GM18520 (cell line): Measurements from ENCODE around the gene CCDC38.

Experiments
- ATAC-seq: cut with Tn5 transposase; IDR thresholded peaks from one replicate; pipeline ENCODE4 v1.9.1; 2021; ENCODE audit not compliant: unreplicated experiment

CCDC38 gene

GRCh38 chr12:95963096-95963495 lies 20.7 kb upstream of the CCDC38 start:
- no peak for ATAC-seq

GRCh38 chr12:95962222-95962621 lies 19.8 kb upstream of the CCDC38 start:
- no peak for ATAC-seq

- no peak for ATAC-seq
Observed at GRCh38 chr12:95960241-95960640, 17.8 kb upstream of the CCDC38 start.

GRCh38 chr12:95959107-95959506 lies 16.7 kb upstream of the CCDC38 start:
- ATAC-seq: no peak

- ATAC-seq: no peak
Observed at GRCh38 chr12:95956557-95957145, 14.2 kb upstream of the CCDC38 start.

GRCh38 chr12:95955549-95956159 lies 13.2 kb upstream of the CCDC38 start:
- ATAC-seq: no peak

- ATAC-seq: no peak
Observed at GRCh38 chr12:95953000-95953399, 10.6 kb upstream of the CCDC38 start.

- no peak for ATAC-seq
Observed at GRCh38 chr12:95951515-95951914, 9.1 kb upstream of the CCDC38 start.

- ATAC-seq: no peak
Observed at GRCh38 chr12:95949477-95950206, 7.2 kb upstream of the CCDC38 start.

- ATAC-seq: no peak
Observed at GRCh38 chr12:95944108-95944704, 1.8 kb upstream of the CCDC38 start.

GRCh38 chr12:95943330-95943842 lies 972 bp upstream of the CCDC38 start, which contains the start of gene AMDHD1:
Gene AMDHD1, plus strand, starts transcription at chr12:95943331. Its CDS starts 68 bp downstream, at chr12:95943399.
- peak; percentile 31 for ATAC-seq

- no peak for ATAC-seq
Observed at GRCh38 chr12:95942101-95942523, 302 bp downstream of the CCDC38 start.

- ATAC-seq: no peak
Observed at GRCh38 chr12:95940514-95940913, 1.9 kb downstream of the CCDC38 start.

GRCh38 chr12:95922231-95922630 lies 20.2 kb downstream of the CCDC38 start:
- ATAC-seq: no peak

- no peak for ATAC-seq
Observed at GRCh38 chr12:95919110-95919509, 23.3 kb downstream of the CCDC38 start.

GRCh38 chr12:95918194-95918993 lies 24.0 kb downstream of the CCDC38 start:
- no peak for ATAC-seq

GRCh38 chr12:95909871-95910270 lies 32.5 kb downstream of the CCDC38 start:
- ATAC-seq: no peak

- no peak for ATAC-seq
Observed at GRCh38 chr12:95908573-95908972, 33.8 kb downstream of the CCDC38 start.

- no peak for ATAC-seq
Observed at GRCh38 chr12:95898081-95898480, 44.3 kb downstream of the CCDC38 start.

- no peak for ATAC-seq
Observed at GRCh38 chr12:95896846-95897245, 45.6 kb downstream of the CCDC38 start.

- ATAC-seq: no peak
Observed at GRCh38 chr12:95890958-95891357, 51.5 kb downstream of the CCDC38 start.
